22Rv1 (cell line): ENCODE measurements around the gene ENTPD2.

Experiments
- H3K27ac ChIP-seq: fragments of 450-650 bp; 2 replicates; pipeline ENCODE4 v1.5.1; 2017
- ZFX ChIP-seq: fragments of 450-650 bp; IDR thresholded peaks from 2 replicates; pipeline ENCODE4 v1.6.1; 2017; ENCODE audit warnings: antibody characterized with exemption, borderline replicate concordance
- TF ChIP-seq, protein P1 (sequence below): fragments of 450-650 bp; IDR thresholded peaks from 2 replicates; pipeline ENCODE4 v1.5.1; 2017; ENCODE audit warnings: mild to moderate bottlenecking

The ENTPD2 gene

DNA sequence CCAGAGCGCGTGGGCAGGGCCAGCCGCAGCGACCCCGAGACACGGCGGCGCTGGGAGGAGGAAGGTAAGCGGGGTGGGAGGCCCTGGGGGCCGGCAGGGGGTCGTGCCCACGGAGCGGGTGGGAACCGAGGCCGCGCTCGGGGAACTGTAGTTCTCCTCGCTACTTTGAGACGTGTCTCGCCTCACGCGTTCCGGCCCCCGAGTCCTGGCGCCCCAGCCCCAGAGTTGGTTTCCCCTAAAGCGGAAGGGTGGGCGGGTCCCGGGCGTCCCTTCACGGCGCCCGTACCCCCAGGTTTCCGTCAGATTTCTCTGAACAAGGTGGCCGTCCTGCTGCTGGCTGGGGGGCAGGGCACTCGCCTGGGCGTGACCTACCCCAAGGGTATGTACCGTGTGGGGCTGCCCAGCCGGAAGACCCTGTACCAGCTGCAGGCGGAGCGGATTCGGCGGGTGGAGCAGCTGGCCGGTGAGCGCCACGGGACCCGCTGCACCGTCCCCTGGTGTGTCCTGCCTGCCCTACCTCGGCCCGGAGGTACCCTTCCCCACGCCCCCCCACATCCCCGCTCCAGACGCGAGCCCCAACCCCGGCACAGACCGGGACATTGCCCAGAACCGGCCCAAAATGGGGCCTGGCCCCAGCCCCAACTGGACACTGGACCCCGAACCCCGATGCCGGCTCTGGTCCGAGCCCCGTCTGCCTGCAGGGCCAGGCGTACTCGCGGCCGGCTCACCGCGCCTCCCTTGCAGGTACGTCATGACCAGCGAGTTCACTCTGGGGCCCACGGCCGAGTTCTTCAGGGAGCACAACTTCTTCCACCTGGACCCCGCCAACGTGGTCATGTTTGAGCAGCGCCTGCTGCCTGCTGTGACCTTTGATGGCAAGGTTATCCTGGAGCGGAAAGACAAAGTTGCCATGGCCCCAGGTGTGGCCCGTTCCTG lies 24.2 kb upstream of the ENTPD2 start:
- no peak for TF ChIP-seq ZFX
- TF ChIP-seq, protein P1, sequence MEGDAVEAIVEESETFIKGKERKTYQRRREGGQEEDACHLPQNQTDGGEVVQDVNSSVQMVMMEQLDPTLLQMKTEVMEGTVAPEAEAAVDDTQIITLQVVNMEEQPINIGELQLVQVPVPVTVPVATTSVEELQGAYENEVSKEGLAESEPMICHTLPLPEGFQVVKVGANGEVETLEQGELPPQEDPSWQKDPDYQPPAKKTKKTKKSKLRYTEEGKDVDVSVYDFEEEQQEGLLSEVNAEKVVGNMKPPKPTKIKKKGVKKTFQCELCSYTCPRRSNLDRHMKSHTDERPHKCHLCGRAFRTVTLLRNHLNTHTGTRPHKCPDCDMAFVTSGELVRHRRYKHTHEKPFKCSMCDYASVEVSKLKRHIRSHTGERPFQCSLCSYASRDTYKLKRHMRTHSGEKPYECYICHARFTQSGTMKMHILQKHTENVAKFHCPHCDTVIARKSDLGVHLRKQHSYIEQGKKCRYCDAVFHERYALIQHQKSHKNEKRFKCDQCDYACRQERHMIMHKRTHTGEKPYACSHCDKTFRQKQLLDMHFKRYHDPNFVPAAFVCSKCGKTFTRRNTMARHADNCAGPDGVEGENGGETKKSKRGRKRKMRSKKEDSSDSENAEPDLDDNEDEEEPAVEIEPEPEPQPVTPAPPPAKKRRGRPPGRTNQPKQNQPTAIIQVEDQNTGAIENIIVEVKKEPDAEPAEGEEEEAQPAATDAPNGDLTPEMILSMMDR = no peak
- H3K27ac ChIP-seq = peak overlapping the region; percentile 79

DNA sequence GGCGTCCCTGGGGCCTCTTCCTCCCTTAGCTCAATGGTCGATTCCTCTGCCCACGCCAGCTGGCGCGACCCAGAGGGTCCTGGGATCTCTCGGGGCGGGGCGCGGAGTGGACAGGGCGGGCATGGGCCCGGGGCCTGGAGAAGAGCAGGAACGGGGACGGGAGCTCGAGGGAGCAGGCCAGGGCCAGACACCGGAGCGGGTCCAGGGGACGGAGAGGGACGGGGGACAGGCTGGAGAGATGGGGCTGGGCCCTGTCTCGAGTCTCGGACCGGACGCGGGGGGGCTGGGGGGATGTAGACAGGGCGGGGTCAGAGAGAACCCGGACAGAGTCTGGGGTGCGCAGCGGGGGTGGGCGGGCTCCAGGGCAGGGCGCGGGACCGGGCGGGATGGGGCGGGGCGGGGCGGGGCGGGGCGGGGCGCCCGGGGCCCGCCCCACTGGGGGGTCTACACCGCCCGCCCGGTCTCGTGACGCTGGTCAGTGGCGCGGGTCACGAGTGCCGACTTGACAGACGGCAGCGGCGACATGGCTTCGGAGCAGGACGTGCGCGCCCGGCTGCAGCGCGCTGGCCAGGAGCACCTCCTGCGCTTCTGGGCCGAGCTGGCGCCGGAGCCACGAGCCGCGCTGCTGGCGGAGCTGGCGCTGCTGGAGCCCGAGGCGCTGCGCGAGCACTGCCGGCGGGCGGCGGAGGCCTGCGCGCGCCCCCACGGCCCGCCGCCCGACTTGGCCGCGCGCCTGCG lies 23.3 kb upstream of the ENTPD2 start, which contains the start of gene UAP1L1:
UAP1L1 (plus strand) TSS at position 508 of the 738 bp plus-strand sequence; CDS start at position 524, 16 bp downstream.
- H3K27ac ChIP-seq = peak within 1 kb of the TSS; percentile 79
- TF ChIP-seq, protein P1 = no peak
- no peak for TF ChIP-seq ZFX

DNA sequence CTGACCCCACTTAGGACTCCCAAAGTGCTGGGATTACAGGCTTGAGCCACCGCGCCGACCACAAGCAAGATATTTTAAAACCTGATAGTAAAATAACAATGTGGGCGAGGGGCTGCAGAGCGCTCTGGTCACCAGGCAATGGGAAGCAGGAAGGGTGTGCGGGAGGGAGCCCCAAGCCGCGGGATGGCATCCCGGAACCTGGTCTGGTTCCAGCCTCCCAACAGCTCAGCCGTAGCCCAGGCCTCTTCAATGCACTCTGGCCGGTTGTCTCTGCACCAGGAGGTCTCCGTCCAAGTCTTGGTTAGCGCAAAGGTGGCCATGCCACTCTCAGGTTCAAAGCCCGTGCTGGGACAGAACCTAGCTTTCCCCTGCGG lies 22.8 kb upstream of the ENTPD2 start:
- TF ChIP-seq, protein P1 = no peak
- TF ChIP-seq ZFX = no peak
- H3K27ac ChIP-seq = peak overlapping the region; percentile 79

DNA sequence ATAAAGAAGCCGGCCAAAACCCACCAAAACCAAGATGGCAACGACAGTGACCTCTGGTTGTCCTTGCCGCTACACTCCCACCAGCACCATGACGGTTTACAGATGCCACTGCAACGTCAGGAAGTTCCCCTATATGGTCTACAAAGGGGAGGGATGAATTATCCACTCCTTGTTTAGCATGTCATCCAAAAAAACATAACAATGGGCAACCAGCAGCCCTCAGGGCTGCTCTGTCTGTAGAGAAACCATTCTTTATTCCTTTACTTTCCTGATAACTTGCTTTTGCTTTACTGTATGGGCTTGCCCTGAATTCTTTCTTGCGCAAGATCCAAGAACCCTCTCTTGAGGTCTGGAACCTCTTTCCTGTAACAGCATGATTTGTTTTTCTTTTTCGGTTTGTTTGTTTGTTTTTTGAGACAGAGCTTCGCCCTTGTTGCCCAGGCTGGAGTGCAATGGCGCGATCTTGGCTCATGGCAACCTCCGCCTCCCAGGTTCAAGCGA lies 21.5 kb upstream of the ENTPD2 start:
- peak overlapping the region; percentile 37 for H3K27ac ChIP-seq

GRCh38 chr9:137074657-137075274 lies 20.9 kb upstream of the ENTPD2 start:
- peak overlapping the region; percentile 37 for H3K27ac ChIP-seq
- no peak for TF ChIP-seq ZFX
- TF ChIP-seq, protein P1 = no peak

More for the DNA sequence above, 21.5 kb upstream of the ENTPD2 start:
- TF ChIP-seq, protein P1 = no peak
- TF ChIP-seq ZFX = no peak

- TF ChIP-seq, protein P1 = no peak
- no peak for TF ChIP-seq ZFX
- no peak overlapping the region; the same call in 1 of the 2 replicates for H3K27ac ChIP-seq
These were observed 20.1 kb upstream of the ENTPD2 start for GRCh38 chr9:137073992-137074399.
